HG02840 (cell line): ENCODE data around the gene SUGP2.

Experiments used
- ATAC-seq: cut with Tn5 transposase; IDR thresholded peaks from one replicate; pipeline ENCODE4 v1.9.1; 2021; ENCODE audit warnings: mild to moderate bottlenecking, moderate library complexity, moderate number of reproducible peaks; ENCODE audit not compliant: unreplicated experiment, low FRiP score

SUGP2 gene

DNA sequence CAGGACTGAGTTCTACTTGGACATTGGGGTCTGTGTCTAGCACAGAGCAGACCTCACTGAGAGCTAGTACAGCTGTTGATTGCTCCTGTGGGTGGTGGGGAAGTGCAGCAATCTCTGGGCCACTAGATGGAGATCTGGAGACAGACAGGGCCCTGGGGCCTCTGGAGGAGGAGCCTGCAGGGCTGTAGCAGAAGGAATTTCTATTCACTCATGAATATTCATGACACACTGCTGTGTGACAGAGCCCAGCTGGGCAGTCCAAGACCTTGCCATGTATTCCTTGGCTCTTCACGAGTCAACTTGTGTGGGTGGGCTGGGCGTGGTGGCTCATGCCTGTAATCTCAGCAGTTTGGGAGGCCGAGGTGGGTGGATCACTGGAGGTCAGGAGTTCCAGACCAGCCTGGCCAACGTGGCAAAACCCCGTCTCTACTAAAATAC lies 37.5 kb downstream of the SUGP2 start:
- no peak for ATAC-seq

DNA sequence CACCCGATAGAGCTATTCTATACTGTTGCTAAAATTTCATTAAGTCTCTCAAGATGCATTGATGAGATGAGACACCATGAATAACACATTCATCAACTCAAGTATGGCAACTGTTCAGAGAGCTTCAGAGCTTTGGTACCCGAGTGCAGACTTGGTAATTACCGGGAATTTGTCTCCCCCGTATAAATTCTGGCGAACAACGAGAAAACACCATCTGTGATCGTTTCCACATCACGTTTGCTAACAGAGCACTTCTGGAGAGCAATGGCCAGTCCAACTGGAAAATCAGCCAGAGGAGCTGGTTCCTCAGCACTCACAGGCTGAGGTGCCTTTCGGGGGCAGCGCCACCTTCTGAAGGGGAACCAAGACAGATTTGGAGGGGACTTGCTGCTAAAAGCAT lies 40.2 kb downstream of the SUGP2 start:
- no peak for ATAC-seq

DNA sequence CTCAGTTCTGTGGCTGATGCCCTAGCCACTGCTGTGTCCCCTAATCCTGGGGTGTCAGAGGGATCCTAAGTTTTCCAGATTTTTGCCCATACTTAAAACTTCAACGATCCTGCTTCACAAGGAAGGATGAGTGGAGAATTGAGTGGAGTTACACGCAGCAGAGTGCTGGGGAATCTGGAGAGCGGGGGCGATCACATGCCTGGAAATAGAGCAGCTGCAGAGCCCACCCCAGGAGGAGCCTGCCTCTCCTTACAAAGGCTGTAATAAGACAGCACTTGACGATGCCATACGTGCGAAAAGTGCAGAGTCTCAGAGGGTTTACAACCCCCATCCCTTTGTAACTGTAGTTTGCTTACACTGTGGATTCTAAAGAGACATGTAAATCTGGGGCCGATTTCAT lies 40.6 kb downstream of the SUGP2 start:
- ATAC-seq = no peak

DNA sequence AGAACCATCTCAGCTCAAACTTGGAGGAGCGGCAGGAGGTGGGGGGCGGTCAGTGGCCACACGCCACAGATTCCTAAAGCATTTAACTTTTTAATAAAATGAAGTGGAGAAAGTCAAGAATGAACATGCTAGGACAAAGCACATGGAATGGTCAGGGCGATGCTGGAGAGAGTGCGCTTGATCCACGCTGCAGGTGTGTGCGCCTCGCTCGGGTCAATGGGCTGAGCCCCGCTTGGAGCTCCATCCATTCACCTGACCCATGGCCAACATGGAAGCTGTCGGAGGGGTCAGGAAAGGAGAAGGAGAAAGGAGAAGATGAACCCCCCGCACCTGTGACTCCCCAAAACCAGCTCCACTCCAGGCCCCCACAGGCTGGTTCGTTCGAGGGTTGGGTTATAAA lies 41.8 kb downstream of the SUGP2 start:
- no peak for ATAC-seq

DNA sequence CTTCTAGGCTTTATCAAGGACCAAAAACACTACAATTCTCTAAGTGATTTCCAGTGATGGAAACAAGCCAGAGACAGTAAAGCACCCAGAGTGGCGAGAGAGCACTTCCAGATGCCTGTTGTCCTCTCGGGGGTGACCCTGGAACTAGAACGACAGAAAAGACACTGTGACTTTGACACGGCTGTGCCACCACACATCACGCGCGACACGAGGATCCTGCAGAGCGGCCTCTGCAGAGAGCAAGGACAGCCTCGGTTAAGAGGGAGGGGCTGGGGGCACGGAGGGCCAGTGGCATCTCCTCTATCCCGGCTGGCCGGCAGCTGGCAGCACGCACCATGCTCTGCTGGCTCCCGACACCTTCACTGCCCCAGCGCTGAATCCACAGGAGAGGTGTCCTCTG lies 42.3 kb downstream of the SUGP2 start:
- ATAC-seq = no peak

DNA sequence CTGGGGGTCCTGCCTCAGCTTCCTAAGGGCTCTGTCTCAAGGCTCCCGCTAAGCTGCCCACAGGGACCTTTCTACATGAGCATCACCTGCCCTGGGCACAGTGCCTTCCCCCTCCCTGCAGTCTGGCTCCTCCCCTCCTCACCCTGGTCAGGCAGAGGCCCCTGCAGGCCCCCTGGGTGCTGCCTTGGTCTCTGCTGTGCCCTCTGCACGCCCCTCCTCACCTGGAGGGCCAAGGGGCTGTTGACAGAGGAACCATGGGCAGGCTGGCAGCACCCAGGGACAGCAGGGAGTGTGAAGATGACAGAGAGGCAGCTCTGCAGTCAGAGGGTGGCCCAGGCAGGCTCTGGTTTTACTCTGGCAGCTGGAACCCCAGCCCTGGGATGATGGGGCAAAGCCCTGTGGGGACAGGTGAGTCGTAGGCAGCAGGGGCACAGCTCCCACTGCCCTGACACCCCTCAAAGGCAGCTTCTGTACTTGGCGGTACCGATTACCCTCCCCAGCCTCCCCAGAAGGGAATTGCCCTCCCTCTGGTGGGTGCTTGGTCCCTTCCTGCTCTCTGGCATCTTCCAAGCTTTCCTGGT lies 43.1 kb downstream of the SUGP2 start:
- no peak for ATAC-seq

DNA sequence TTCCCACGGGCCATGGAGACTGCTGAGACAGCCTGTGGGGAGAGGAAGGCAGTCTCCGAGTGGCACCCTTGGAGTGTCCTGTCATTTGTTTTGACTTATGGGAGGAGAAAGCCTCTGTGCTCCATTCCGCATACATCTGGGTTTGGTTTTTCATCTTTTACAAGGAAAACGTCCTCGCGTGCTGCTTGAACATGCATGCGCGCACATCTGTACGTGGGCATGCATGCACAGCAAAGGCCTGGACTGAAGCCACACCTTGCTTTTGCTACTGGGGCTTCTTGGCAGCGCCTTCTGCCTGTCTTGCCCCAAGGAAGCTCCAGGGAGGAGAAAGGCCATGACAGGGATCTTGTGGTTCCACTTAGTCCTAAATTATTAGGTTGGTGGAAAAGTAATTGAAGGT lies 44.0 kb downstream of the SUGP2 start:
- ATAC-seq = no peak

DNA sequence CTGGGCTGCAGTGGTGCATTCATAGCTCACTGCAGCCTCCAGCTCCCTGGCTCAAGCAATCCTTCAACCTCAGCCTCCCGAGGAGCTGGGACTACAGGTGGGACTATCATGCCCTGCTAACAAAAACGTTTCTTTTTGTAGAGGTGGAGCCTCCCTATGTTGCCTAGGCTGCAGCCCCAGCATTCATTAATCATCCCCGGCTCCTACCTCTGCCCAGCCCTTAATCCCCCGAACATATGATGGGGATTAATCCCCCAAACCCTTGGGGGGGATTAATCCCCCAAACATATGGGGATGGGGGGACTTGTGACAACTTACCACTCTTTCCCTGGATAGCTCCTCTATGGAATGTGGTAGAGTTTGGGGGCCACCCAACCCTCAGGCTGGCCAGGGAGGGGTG lies 45.9 kb downstream of the SUGP2 start:
- ATAC-seq = no peak

DNA sequence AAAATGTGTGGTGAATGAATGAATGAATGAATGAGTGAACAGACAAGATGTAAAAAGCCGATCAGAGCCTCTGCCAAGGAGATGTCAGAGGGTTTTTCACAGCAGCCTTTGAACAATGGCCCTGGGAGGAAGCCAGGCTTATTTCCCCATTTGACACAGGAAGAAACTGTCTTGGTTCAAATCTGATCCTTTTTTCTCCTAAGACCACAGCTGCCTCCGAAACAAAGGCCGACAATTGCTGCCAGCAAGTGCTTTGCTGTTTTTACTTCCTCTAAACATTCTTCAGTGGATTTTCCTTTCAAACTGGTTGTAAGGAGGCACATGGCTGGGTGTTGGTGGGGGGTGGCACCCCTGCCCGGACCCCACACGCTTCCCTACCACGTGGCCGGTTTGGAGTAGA lies 48.1 kb downstream of the SUGP2 start:
- no peak for ATAC-seq

DNA sequence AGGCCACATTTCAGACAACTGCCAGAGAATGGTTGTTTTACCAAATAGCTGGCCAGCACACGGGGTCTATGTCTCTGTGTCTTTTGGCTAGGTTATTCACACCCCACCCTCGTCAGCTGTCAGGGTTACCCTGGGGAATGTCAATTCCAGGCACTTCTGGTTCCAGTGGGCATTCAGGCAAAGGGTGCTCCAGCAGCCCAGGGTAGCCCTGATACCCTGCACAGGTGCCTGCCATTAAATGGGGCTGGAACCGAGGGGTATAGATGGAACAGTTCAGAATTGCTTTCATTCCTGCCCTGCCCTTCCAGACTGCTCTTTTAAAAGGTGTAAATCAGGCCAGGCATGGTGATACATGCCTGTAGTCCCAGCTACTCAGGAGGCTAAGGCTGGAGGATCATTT lies 49.1 kb downstream of the SUGP2 start:
- ATAC-seq = no peak

DNA sequence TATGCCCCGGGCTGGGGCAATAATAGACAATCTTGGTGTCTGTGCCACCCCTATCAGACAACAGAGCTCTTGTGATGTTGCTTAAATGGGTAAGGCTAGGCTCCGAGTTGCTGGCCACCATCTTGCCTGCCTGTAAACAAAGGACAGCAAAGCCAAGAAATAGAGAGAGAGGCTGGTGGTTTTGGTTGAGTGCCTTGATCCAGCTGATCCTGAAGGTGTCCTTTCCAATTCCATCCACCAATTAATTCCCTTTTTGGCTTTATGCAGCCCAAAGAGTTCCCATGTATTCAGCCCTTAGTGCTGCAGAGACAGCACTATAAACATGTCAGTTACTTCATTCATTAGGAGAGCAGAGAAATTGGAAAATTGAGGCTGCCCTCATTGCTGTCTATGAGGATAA lies 50.6 kb downstream of the SUGP2 start:
- no peak for ATAC-seq

DNA sequence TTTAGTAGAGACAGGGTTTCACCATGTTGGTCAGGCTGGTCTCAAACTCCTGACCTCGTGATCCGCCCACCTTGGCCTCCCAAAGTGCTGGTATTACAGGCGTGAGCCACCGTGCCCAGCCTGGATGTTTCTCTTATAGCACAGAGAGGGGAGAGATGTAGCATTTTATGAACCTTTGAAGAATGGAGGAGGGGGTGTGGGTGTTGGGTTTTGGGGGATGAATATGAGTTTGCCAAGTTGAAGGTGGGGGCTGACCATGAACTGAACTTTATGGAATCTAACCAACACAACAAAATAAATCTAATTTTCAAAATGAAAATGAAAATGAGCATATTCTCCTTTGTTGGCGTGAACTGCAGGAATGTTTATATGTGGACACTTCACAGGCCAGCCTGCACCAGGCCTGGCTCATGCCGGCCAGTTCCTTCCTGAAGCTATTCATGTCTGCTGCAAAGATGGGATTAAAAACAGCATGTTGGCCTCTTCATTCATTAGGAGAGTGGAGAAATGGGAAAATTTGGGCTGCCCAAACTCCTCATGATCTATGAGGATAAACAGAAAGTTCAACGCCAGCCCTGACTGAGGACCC lies 52.8 kb downstream of the SUGP2 start:
- no peak for ATAC-seq

DNA sequence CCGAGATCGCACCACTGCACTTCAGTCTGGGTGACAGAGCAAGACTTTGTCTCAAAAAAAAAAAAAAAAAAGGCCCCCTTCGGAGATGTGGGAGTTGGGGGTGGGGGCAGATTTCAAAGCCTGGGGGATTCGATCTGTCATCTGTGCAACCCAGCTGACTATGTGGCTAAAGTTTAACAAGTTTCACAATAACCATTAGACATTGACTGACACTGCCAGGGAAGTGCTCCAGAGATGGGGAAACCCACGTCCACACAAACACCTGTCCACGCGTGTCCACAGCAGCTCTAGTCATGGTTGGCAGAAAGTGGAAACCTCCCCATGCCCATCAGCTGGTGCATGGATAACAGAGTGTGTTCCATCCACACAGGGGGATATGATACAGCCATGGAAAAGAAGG lies 54.7 kb downstream of the SUGP2 start:
- ATAC-seq = no peak

DNA sequence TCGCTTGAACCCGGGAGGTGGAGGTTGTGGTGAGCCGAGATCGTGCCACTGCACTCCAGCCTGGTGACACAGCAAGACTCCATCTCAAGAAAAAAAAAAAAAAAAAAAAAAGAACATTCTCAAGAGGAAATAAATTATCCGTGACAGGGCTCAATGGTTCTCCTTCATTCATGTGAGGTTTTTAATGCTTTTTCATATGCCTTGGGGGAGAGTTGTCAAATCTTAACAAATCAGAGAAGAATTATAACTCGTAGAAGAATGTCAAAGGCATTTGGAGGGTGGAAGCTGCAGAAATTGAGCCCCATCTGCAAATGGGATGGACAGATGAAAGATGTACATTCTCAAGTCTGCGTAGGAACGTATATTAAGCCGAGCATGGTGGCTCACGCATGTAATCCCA lies 57.4 kb downstream of the SUGP2 start:
- no peak for ATAC-seq

DNA sequence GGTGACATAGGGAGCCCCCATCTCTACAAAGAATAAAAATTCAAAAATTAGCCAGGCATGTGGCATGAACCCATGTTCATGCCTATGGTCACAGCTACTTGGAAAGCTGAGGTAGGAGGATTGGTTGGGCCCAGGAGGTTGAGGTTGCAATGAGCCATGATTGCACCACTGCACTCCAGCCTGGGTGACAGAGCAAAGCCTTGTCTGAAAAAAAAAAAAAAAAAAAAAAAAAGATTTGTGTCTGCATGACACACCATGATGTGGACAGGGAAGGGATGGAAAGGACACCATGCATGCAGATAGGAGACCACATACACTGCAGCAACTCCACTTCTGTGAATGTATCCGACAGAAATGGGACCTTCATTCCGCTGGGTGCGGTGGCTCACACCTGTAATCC lies 58.3 kb downstream of the SUGP2 start:
- ATAC-seq = no peak

DNA sequence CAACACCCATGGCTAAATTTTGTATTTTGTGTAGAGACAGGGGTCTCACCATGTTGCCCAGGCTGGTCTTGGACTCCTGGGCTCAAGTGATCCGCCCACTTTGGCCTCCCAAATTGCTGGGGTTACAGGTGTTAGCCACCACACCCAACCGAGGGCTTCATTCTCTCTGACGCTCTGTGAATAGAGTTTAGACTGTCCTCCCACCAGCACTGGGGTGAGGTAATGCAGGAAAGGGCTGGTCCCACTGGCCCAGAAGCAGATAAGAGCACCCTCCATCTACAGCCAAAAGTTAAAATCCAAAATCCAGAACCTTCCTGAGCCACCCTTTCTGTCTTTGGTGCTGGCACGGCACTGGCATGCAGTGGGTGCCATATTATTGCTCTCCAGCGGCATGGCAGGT lies 60.5 kb downstream of the SUGP2 start:
- ATAC-seq = no peak

DNA sequence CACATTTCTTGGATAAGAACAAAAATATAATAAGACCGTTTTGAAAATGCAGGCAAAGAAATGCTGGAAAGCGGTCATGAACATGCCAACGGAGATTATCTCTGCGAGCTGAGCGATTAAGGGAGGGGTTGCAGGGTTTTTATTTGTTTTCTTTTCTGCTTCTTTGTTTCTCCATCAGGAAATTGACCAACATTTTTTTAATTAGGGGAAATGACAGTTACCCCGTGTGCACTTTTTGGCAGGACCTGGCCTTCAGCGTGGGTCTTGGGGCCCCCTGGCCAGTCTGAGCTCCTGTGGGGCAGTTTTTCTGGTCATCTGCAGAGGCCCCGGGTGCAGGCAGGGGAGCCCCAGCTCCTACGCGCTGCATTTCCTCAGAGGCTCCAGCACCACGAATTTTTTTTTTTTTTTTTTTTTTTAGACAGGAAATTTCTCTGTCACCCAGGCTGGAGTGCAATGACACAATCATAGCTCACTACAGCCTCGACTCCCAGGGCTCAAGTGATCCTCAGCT lies 61.0 kb downstream of the SUGP2 start:
- no peak for ATAC-seq

DNA sequence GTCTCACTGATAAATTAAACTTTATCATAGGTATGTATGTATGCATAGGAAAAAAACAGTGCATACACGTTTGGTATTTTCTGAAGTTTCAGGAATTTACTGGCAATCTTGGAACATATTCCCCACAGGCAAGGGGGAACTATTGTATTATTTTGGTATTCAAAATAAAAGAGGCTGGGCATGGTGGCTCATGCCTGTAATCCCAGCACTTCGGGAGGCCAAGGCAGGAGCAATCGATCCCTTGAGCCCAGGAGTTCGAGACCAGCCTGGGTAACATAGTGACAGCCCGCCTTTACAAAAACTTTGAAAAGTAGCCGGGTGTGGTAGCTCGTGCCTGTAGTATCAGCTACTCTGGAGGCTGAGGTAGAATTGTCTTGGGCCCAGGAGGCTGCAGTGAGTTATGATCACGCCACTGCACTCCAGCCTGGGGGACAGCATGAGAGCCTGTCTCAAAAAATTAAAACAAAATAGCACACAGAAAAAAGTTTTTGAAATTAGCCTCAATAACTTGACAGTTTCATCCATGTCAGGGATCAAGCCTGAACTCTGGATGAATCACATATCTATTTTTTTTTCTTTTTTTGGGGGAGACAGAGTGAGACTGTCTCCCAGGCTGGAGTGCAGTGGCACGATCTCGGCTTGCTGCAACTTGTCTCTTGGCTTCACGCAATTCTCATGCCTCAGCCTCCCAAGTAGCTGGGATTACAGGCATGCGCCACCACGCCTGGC lies 63.2 kb downstream of the SUGP2 start:
- no peak for ATAC-seq

DNA sequence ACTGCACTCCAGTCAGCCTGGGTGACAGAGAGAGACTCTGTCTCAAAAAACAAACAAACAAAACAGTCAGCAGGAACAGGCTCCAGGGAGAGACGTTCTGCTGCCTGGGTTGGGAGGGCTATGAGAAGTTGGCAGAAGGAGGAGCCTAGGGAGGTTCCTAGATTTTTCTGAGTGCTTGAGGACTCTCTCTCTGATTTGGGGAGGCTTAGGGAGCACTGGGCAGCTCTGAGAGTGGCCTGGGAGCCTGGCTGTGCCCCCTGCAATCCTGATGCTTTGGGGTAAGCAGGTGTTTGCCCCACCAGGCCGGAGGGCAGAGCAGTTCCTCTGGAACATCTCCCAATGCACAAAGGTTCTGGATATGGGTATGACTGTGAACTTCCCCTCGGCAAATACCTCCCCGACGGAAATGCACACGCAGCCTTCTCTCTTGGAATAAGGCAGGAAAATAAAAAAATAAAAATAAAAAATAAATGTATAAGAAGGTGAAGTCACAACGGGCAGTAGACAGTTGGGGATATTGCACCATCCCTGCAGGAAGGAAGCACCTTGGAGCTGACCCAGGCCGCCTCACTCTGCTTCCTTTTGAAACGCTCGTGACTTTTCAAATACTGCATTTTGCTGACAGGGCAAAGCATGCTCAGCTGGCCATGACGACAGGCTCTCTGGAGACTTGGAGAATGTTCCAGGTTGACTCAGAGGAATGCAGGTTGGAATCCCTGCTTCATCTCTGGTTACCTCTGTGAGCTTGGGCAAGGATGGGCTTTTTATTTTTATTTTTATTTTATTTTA lies 65.8 kb downstream of the SUGP2 start:
- ATAC-seq = no peak

DNA sequence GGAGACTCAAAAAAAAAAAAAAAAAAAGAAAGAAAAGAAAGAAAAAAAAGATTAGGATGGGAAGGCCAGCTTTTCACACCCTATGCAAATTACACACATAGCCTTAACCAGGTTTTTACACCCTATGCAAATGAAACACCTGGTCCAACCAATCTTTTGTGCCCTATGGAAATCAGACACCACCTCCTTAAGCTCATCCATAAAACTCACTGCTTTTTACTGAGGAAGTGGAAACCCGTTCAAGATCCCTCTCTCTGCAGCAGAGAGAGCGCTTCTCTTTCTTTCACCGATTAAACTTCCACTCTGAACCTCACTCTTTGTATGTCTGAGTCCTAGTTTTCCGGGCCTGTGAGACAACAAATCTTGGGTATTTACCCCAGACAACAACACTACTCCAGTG lies 67.0 kb downstream of the SUGP2 start:
- no peak for ATAC-seq

DNA sequence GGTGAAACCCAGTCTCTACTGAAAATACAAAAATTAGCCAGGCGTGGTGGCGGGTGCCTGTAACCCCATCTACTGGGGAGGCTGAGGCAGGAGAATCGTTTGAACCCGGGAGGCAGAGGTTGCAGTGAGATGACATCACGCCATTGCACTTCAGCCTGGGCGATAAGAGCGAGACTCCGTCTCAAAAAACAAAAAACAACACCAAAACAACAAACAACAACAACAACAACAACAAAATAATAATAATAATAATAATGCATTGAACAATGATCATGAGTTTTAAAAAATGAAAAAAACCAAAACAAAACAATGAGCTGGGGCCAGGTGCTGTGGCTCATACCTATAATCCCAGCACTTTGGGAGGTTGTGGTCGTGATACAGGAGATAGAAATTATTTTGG lies 69.2 kb downstream of the SUGP2 start:
- no peak for ATAC-seq
